Measurements from ENCODE around the gene CCDC80. TPM values are rescaled to one million over a fixed set of nuclear protein-coding genes. Genes with fewer than 3 reads are reported as not detected.
A peak's percentile ranks its signal among the peaks of the same experiment; 100 is the strongest.

Gene CCDC80
- total RNA-seq, 6 donors from 2014 or later: 2.1 to 354 (median 20.7) TPM

DNA sequence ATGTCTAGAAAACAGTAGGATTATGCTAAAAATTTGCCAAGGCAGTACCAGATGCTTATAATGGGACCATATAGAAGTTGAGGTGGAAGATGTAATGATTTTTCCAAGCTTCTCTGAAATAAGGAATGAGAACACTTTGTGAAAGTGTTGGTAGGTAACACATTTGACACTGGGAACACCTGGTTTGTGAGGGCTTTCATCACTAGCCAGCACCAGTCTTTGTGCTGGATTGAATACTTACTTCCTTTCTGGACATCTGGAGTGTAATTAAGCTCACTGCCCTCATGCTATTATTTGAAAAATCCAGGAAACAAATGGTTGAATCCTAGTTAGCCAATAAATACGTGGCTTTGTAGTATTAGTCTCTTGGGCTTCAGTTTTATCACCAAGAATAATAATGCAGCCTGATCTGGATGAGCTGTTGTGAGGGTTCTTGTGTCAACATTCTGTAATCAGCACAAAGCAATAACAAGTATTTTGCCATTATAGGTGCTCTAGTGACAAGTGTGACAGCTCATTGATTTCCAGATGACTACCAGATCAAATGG is 12.9 kb downstream of the CCDC80 start:
- H3K36me3 ChIP-seq: no peaks in the 10 kb centered on the region
- H3K4me1 ChIP-seq: no peaks in the 10 kb centered on the region
- ATAC-seq (ENCODE audit: low FRiP score in 2 of 2) (no peak), DNase-seq (no peak)
- H3K4me3 ChIP-seq: no peak overlapping the region
- no peaks in the 10 kb centered on the region for H3K27me3 ChIP-seq
- 45 to 56% methylated on average over 1 of the region's 1 CpG for WGBS, 2 donors
- TF ChIP-seq, protein P1, sequence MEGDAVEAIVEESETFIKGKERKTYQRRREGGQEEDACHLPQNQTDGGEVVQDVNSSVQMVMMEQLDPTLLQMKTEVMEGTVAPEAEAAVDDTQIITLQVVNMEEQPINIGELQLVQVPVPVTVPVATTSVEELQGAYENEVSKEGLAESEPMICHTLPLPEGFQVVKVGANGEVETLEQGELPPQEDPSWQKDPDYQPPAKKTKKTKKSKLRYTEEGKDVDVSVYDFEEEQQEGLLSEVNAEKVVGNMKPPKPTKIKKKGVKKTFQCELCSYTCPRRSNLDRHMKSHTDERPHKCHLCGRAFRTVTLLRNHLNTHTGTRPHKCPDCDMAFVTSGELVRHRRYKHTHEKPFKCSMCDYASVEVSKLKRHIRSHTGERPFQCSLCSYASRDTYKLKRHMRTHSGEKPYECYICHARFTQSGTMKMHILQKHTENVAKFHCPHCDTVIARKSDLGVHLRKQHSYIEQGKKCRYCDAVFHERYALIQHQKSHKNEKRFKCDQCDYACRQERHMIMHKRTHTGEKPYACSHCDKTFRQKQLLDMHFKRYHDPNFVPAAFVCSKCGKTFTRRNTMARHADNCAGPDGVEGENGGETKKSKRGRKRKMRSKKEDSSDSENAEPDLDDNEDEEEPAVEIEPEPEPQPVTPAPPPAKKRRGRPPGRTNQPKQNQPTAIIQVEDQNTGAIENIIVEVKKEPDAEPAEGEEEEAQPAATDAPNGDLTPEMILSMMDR (IDR thresholded peaks at IDR 0.05): no peak
- TF ChIP-seq EP300 (IDR thresholded peaks at IDR 0.05) (no peak), POLR2A (IDR thresholded peaks at IDR 0.05) (no peak), POLR2AphosphoS5 (IDR thresholded peaks at IDR 0.05) (no peak)
- no peaks in the 10 kb centered on the region for H3K9me3 ChIP-seq
- no peak overlapping the region for H3K27ac ChIP-seq

DNA sequence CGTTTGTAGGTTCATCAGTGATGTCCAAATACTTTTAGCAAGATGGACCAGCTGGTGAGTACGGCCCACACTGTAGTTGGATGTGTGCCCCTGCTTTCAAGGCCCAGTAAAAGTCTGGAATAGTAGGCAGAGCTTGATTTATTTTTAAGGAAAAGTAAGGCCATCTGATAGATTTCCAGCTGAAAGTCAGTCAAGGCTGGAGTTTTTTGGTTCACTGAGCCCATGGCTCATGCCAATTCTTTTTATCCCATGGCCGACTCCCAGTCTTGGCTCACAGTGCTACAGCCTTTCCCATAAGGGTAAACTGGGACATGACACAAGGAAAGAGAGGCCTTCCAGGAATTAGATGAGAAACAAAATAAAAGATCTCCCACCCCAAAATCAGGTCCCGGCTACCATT is 13.5 kb downstream of the CCDC80 start:
- Histone ChIP-seq H3K27me3 (no peaks in the 10 kb centered on the region), H3K4me3 (no peak overlapping the region), H3K27ac (no peak overlapping the region), H3K9me3 (no peaks in the 10 kb centered on the region), H3K4me1 (no peaks in the 10 kb centered on the region), H3K36me3 (no peaks in the 10 kb centered on the region)
- ATAC-seq (ENCODE audit: low FRiP score in 2 of 2) (peak in 1 of 2 donors; percentile 37), DNase-seq (no peak)
- WGBS, 2 donors: 72 to 74% methylated on average over 4 of the region's 4 CpGs
- no peak for TF ChIP-seq EP300 (IDR thresholded peaks at IDR 0.05)
- TF ChIP-seq POLR2AphosphoS5 (IDR thresholded peaks at IDR 0.05): no peak
- TF ChIP-seq, protein P1 (IDR thresholded peaks at IDR 0.05): no peak
- TF ChIP-seq POLR2A (IDR thresholded peaks at IDR 0.05): no peak

DNA sequence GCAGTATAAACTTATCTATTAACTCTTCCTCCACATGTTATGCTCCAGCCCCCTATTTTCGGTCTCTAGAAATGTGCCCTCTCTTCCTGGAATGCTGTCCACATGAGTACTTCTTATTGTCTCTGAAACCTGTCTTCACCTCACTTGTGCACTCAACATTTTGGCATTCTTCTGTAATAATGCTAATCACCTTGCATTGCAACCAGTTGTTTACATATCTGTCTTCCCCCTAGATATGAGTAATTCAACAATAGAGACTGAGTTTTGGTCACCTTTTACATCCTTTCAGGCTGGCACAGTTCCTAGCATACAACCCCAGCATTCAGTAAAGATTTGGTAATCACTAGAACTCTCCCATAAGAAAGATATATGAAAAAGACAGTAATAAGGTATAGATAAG is 17.2 kb downstream of the CCDC80 start:
- Histone ChIP-seq H3K9me3 (no peaks in the 10 kb centered on the region), H3K27me3 (no peaks in the 10 kb centered on the region), H3K27ac (no peak overlapping the region), H3K4me1 (no peaks in the 10 kb centered on the region), H3K36me3 (no peaks in the 10 kb centered on the region), H3K4me3 (no peak overlapping the region)
- DNase-seq (no peak), ATAC-seq (ENCODE audit: low FRiP score in 2 of 2) (no peak)
- TF ChIP-seq POLR2AphosphoS5 (IDR thresholded peaks at IDR 0.05) (no peak), EP300 (IDR thresholded peaks at IDR 0.05) (no peak), POLR2A (IDR thresholded peaks at IDR 0.05) (no peak)
- TF ChIP-seq, protein P1 (IDR thresholded peaks at IDR 0.05): no peak
- WGBS, 2 donors: 78 to 88% methylated on average over 1 of the region's 1 CpG

DNA sequence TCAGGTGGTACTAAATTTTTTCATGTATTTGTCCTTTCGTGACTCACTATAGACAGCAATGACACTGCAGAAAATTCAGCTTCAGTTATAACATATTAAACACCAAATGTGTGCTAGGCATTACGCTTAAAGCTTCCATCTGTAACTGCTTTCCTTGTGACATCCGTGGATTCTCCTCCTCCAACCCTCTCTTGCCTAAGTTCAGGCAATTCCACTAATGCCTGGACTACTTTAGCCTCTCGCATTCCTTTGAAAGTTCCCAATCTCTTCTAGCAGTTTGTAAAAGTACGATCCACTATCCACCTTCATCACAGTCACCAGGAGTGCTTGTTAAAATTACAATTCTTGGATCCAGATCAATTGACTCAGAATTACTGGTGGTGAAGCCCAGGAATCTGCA is 17.7 kb downstream of the CCDC80 start:
- 86 to 88% methylated on average over 5 of the region's 5 CpGs for WGBS, 2 donors
- ATAC-seq (ENCODE audit: low FRiP score in 2 of 2) (no peak), DNase-seq (no peak)
- Histone ChIP-seq H3K4me1 (no peaks in the 10 kb centered on the region), H3K27me3 (no peaks in the 10 kb centered on the region), H3K36me3 (no peaks in the 10 kb centered on the region), H3K9me3 (no peaks in the 10 kb centered on the region), H3K27ac (no peak overlapping the region), H3K4me3 (no peak overlapping the region)
- TF ChIP-seq, protein P1 (IDR thresholded peaks at IDR 0.05): no peak
- TF ChIP-seq EP300 (IDR thresholded peaks at IDR 0.05) (no peak), POLR2AphosphoS5 (IDR thresholded peaks at IDR 0.05) (no peak), POLR2A (IDR thresholded peaks at IDR 0.05) (no peak)

DNA sequence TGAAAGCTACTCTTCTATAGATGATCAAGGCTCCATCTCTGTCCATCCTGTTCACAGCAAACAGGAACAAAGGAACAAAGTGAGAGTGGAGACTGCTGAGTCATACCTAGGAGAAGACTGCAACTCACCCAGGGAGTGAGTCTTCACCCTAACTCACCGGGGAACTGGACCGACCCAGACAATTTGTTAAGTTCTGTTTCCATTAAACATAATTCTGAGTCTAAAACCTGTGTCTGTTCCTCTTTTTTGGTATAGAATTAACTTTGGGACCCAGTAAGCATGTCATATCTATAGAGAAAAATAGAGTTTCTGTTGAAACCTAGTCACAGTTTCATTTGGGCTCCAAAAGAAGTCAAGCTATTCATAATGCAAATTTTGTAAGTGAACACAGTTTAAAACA is 21.6 kb downstream of the CCDC80 start:
- ATAC-seq (ENCODE audit: low FRiP score in 2 of 2): no peak
- no peaks in the 10 kb centered on the region for H3K36me3 ChIP-seq
- H3K4me1 ChIP-seq: no peaks in the 10 kb centered on the region
- 60 to 62% methylated on average over 2 of the region's 2 CpGs for WGBS, 2 donors
- TF ChIP-seq POLR2AphosphoS5 (IDR thresholded peaks at IDR 0.05) (no peak), EP300 (IDR thresholded peaks at IDR 0.05) (no peak), POLR2A (IDR thresholded peaks at IDR 0.05) (no peak)
- TF ChIP-seq, protein P1 (IDR thresholded peaks at IDR 0.05): no peak
- no peaks in the 10 kb centered on the region for H3K27me3 ChIP-seq
- H3K9me3 ChIP-seq: no peaks in the 10 kb centered on the region
- DNase-seq: no peak
- H3K4me3 ChIP-seq: no peak overlapping the region
- no peak overlapping the region for H3K27ac ChIP-seq
